Measurements from ENCODE around the gene LRSAM1.

Gene LRSAM1

DNA sequence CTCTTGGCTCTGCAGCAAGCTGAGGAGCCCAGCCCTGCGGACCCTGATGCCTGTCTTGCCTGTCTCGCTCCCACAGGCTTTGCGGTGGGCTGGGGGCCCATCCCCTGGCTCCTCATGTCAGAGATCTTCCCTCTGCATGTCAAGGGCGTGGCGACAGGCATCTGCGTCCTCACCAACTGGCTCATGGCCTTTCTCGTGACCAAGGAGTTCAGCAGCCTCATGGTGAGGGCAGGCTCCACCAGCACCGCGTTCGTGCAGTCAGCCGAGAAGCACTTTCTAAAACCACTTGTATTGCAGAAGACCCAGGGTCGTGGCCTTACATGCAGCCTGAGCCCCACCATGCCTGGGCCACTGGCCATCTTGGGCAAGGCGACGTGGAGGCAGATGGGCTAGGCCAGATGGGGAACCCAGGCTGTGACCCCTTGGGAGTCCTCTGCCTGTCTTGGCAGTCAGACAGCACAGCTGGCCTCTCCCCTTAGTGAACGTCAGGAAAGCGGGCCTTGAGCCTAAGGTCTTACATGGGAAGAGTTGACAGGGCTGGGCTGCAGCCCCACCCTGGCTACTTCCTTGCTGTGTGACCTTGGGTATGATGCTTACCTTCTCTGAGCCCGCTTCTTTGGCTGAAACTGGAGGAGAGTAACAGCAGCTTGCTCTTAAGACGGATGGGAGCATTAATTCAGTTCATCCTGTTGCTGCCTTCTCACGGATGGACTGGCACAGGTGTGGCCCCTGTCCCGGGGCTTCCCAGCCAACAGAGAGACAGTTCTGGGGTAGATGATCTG, 45.8 kb upstream of the LRSAM1 start:
- Histone ChIP-seq H3K4me2 (no peak overlapping the region), H4K20me1 (ENCODE audit: insufficient read depth) (no peaks in the 10 kb centered on the region), H2AFZ (ENCODE audit: low read depth) (no peak overlapping the region), H3K36me3 (ENCODE audit: insufficient read depth) (no peaks in the 10 kb centered on the region), H3K27me3 (ENCODE audit: insufficient read depth, low read depth) (no peaks in the 10 kb centered on the region), H3K79me2 (ENCODE audit: insufficient read depth, low read depth) (peaks cover 9% of the 10 kb centered on the region; the same call in 1 of the 2 replicates), H3K4me1 (ENCODE audit: low read depth, poor library complexity, severe bottlenecking) (no peaks in the 10 kb centered on the region), H3K27ac (no peak overlapping the region), H3K4me3 (IDR thresholded peaks at IDR 0.05; ENCODE audit: insufficient read depth, low read depth, low read length) (no peak overlapping the region), H3K9ac (no peak overlapping the region)
- TF ChIP-seq, protein P1, sequence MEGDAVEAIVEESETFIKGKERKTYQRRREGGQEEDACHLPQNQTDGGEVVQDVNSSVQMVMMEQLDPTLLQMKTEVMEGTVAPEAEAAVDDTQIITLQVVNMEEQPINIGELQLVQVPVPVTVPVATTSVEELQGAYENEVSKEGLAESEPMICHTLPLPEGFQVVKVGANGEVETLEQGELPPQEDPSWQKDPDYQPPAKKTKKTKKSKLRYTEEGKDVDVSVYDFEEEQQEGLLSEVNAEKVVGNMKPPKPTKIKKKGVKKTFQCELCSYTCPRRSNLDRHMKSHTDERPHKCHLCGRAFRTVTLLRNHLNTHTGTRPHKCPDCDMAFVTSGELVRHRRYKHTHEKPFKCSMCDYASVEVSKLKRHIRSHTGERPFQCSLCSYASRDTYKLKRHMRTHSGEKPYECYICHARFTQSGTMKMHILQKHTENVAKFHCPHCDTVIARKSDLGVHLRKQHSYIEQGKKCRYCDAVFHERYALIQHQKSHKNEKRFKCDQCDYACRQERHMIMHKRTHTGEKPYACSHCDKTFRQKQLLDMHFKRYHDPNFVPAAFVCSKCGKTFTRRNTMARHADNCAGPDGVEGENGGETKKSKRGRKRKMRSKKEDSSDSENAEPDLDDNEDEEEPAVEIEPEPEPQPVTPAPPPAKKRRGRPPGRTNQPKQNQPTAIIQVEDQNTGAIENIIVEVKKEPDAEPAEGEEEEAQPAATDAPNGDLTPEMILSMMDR (conservative IDR thresholded peaks at IDR 0.05; ENCODE audit: low read depth, low read length): no peak

DNA sequence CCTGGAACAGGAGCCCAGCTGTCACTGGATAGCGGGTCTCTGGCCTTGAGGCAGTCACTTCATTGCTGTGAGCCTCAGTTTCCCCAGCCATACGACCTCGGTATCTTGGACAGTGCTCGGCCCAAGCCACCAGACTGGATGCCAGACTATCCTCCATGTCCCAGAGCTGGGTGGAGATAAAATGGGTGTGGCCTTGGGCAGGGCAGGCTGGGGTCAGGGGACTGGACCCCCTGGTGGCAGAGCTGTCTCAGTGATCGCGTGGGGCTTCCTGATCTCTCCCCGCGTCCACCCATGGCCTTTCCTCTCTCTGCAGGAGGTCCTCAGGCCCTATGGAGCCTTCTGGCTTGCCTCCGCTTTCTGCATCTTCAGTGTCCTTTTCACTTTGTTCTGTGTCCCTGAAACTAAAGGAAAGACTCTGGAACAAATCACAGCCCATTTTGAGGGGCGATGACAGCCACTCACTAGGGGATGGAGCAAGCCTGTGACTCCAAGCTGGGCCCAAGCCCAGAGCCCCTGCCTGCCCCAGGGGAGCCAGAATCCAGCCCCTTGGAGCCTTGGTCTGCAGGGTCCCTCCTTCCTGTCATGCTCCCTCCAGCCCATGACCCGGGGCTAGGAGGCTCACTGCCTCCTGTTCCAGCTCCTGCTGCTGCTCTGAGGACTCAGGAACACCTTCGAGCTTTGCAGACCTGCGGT, 44.4 kb upstream of the LRSAM1 start:
- Histone ChIP-seq H3K27ac (no peak overlapping the region), H3K4me3 (IDR thresholded peaks at IDR 0.05; ENCODE audit: insufficient read depth, low read depth, low read length) (no peak overlapping the region), H3K4me1 (ENCODE audit: low read depth, poor library complexity, severe bottlenecking) (no peaks in the 10 kb centered on the region), H3K9ac (no peak overlapping the region), H3K4me2 (no peak overlapping the region), H2AFZ (ENCODE audit: low read depth) (no peak overlapping the region), H3K27me3 (ENCODE audit: insufficient read depth, low read depth) (no peaks in the 10 kb centered on the region), H4K20me1 (ENCODE audit: insufficient read depth) (no peaks in the 10 kb centered on the region), H3K79me2 (ENCODE audit: insufficient read depth, low read depth) (peaks cover 2% of the 10 kb centered on the region; the same call in 1 of the 2 replicates), H3K36me3 (ENCODE audit: insufficient read depth) (no peaks in the 10 kb centered on the region)
- TF ChIP-seq, protein P1 (conservative IDR thresholded peaks at IDR 0.05; ENCODE audit: low read depth, low read length): no peak

DNA sequence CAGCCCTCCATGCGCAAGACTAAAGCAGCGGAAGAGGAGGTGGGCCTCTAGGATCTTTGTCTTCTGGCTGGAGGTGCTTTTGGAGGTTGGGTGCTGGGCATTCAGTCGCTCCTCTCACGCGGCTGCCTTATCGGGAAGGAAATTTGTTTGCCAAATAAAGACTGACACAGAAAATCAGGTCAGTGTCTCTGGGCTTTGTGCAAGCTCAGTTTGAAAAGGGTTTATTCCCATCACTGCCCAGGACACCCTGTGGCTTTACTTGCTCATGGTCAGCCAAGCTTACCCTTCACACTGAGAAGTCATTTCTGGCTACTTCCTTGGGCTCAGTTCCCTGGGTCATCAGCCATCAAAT, 43.8 kb upstream of the LRSAM1 start:
- H3K27ac ChIP-seq: no peak overlapping the region
- H4K20me1 ChIP-seq (ENCODE audit: insufficient read depth): no peaks in the 10 kb centered on the region
- TF ChIP-seq, protein P1 (conservative IDR thresholded peaks at IDR 0.05; ENCODE audit: low read depth, low read length): no peak
- H3K79me2 ChIP-seq (ENCODE audit: insufficient read depth, low read depth): no peaks in the 10 kb centered on the region
- no peak overlapping the region for H3K9ac ChIP-seq
- H3K4me3 ChIP-seq (IDR thresholded peaks at IDR 0.05; ENCODE audit: insufficient read depth, low read depth, low read length): no peak overlapping the region
- no peaks in the 10 kb centered on the region for H3K27me3 ChIP-seq (ENCODE audit: insufficient read depth, low read depth)
- H3K36me3 ChIP-seq (ENCODE audit: insufficient read depth): no peaks in the 10 kb centered on the region
- no peak overlapping the region for H3K4me2 ChIP-seq
- H3K4me1 ChIP-seq (ENCODE audit: low read depth, poor library complexity, severe bottlenecking): no peaks in the 10 kb centered on the region
- H2AFZ ChIP-seq (ENCODE audit: low read depth): no peak overlapping the region

DNA sequence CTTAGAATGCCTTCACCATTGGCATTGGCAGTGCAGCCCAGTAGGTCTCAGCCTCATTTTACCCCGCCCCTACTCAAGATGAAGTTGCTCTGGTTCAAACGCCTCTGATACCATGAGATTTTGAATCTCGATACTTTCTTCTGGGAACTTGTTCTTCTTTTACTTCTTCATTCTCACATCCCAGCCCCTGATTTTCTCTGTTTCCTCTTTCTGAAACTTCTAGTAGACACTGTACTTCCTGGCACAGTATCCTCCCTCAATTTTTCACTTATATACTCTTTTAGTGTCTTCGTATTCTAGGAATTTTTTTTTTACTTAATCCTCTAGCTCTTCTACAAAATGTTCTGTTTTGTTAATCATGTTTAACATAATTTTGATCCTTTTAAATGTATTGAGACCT, 40.2 kb upstream of the LRSAM1 start:
- H2AFZ ChIP-seq (ENCODE audit: low read depth): no peak overlapping the region
- no peak overlapping the region for H3K4me3 ChIP-seq (IDR thresholded peaks at IDR 0.05; ENCODE audit: insufficient read depth, low read depth, low read length)
- no peak overlapping the region for H3K4me2 ChIP-seq
- no peaks in the 10 kb centered on the region for H3K36me3 ChIP-seq (ENCODE audit: insufficient read depth)
- H3K27ac ChIP-seq: no peak overlapping the region
- no peaks in the 10 kb centered on the region for H3K27me3 ChIP-seq (ENCODE audit: insufficient read depth, low read depth)
- H3K79me2 ChIP-seq (ENCODE audit: insufficient read depth, low read depth): no peaks in the 10 kb centered on the region
- no peaks in the 10 kb centered on the region for H3K4me1 ChIP-seq (ENCODE audit: low read depth, poor library complexity, severe bottlenecking)
- TF ChIP-seq, protein P1 (conservative IDR thresholded peaks at IDR 0.05; ENCODE audit: low read depth, low read length): no peak
- no peak overlapping the region for H3K9ac ChIP-seq
- no peaks in the 10 kb centered on the region for H4K20me1 ChIP-seq (ENCODE audit: insufficient read depth)
